Epithelial cell of proximal tubule (primary cell): ENCODE data around the gene TECRL. TPM values are rescaled to one million over a fixed set of nuclear protein-coding genes. Genes with fewer than 3 reads are reported as not detected.

Experiments
- DNase-seq: peaks from one replicate; pipeline ENCODE4 v3.0.0-alpha.2; 2011; ENCODE audit warnings: low read depth
- H3K4me3 ChIP-seq: 2 replicates; pipeline ENCODE4 v1.5.1; 2011; ENCODE audit warnings: low read depth, mild to moderate bottlenecking, low read length
- total RNA-seq: library from RNA; depleted of rRNA; stranded (reverse); fragments of >200 nt; gene quantifications from 2 replicates; pipeline ENCODE4 v1.2.3, GENCODE V29; 2015
- TF ChIP-seq, protein P1 (sequence below): conservative IDR thresholded peaks from 2 replicates; pipeline ENCODE4 v1.5.1; 2012; ENCODE audit warnings: low read depth, mild to moderate bottlenecking, low read length

TECRL gene
- total RNA-seq, 1 donor from 2014 or later: not detected

DNA sequence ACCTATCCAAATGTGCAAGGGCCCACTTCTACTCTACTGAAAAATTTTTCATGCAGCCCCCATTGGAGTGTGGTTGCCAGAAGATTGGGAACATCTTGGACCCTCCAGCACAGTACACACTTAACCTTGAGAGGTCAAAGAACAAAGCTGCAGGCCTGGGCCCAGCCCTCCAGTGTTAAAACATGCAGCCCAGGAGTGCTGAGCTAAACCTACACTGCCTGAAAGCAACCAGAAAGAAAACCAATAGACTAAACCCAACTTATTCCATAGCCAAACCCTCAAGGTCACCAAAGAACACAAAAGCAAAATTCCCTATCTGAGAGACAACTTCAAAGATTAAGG is 47.9 kb downstream of the TECRL start:
- no peak for DNase-seq
- TF ChIP-seq, protein P1, sequence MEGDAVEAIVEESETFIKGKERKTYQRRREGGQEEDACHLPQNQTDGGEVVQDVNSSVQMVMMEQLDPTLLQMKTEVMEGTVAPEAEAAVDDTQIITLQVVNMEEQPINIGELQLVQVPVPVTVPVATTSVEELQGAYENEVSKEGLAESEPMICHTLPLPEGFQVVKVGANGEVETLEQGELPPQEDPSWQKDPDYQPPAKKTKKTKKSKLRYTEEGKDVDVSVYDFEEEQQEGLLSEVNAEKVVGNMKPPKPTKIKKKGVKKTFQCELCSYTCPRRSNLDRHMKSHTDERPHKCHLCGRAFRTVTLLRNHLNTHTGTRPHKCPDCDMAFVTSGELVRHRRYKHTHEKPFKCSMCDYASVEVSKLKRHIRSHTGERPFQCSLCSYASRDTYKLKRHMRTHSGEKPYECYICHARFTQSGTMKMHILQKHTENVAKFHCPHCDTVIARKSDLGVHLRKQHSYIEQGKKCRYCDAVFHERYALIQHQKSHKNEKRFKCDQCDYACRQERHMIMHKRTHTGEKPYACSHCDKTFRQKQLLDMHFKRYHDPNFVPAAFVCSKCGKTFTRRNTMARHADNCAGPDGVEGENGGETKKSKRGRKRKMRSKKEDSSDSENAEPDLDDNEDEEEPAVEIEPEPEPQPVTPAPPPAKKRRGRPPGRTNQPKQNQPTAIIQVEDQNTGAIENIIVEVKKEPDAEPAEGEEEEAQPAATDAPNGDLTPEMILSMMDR: no peak
- no peak overlapping the region for H3K4me3 ChIP-seq

DNA sequence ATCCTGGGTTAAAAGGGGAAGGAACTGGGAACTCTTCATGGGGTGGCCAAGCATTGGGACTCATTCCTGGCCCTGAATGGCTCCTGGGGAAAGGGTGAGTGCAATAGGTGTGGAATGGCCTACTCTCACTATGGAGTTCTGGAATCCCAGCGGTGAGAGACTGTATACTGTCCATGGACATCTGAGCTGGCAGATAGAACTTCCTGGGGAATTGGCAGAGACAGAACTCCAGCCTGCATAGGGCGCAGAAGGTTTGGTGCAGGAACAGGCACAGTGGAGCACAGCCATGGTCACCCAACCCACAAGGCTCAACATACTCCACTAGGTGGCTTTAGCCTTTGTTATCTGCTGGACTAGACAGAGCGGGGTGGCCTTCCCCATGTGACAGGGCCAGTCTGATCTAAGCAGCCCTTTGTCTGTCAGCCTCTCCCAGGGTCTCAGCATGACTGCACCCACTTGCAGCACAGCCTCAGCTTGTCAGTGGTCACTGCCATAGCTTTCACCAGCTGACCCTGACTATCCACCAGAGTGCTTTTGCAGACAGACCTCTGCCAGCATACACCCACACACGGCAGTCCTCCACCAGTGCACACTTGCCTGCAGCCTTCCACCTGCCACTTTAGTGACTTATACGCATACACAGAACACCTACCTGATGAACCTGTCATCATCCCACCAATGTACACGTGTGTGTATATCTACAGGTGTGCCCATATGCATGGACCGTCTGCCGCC is 48.4 kb downstream of the TECRL start:
- TF ChIP-seq, protein P1: no peak
- DNase-seq: no peak
- no peak overlapping the region for H3K4me3 ChIP-seq

DNA sequence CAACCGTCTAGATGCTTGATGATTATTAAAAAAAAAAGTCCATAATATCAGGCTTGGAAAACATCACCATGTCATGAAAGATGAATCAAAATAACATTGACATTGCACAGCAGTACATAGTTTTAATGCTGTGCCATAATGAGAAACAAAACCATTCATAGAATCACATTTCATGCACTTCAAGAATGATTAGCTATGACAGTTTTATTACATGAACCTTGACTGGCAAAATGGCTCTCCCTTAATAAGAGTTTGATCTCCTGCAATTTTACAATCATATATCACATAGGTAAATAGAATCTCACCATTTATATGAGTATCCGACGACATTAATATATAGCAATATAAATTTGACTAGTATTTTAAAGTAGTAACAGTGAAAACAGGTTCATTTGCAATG is 49.8 kb downstream of the TECRL start:
- no peak overlapping the region for H3K4me3 ChIP-seq
- DNase-seq: no peak
- TF ChIP-seq, protein P1: no peak

DNA sequence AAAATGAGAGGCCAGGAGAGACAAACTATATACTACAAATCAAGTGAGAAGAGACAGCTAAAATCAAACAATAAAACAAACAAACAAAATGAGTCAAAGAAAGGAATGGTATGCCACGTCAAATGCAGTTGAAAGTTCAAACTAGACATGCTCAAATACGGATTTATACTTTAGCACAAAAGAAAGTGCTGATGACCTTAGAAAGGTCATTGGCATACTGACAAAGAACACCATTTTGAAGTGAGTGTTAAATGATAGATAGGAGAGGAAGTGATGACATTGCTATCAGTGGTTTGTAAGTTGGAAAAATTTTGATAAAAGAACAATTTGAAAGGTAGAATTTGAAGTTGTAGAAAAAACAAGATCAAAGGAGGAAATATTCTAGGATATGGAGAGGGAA is 55.3 kb downstream of the TECRL start:
- no peak overlapping the region for H3K4me3 ChIP-seq
- TF ChIP-seq, protein P1: no peak
- no peak for DNase-seq

DNA sequence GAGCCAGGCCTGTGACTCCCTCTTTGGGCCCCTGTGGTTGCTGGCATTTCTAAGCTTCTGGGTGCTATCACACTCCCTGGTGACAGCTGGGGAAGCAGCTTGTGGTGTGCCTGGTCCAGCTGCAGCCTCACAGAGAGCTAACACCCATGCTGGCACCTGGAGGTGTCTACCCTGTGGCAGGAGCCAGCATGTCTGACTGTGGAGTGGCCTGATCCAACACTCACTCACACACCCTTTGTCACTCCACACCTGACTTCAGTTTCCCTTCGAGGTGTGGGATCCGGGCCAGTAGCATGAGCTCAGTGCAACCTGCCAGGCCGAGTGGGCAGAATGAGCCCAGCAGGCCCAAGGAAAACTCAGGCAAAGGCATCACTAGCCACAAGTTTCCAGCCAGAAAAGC is 67.5 kb downstream of the TECRL start:
- H3K4me3 ChIP-seq: no peak overlapping the region
- no peak for DNase-seq
- TF ChIP-seq, protein P1: no peak

DNA sequence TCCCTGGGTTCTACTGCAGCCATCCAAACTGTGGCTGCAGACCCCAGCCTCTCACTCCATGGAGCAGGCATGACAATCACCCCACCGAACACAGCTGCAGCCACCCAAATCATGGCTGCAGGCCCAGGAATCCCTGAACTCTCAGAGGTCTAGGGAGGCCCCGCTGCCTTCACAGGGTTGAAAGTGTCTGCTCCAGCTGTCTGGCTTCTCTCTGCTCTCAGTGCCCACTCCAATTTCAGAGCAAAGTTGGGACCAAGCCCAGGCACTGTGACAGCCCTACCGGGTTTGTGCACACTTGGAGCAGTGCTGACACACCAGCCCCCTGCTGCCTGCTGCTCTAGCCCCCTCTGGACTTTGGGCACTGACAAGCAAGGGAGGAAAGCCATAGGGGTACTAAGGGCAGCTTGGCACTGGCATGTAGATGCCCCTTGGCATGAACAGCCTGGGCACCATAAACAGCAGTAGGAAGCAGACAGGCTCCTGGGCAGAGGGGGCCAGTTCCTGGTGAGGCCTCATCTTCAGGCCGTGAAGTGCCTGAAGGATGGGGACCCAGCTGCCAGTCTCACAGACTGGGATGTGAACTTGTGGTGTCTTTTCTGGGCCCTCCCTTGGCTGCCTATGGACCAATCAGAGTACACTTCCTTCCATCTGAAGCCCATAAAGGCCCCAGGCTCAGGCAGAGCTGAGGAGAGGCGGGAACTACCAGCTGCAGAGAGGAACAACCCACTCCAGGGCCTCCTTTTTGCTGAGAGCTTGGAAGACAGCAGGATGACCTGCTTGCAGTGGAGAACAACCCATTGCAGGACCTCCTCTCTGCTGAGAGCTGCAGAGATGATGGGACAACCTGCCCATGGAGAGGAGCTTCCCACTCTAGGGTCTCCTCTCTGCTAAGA is 68.8 kb downstream of the TECRL start:
- TF ChIP-seq, protein P1: no peak
- no peak for DNase-seq
- H3K4me3 ChIP-seq: no peak overlapping the region
